A673 (cell line): Measurements from ENCODE around the gene PDCD1. TPM values are rescaled to one million over a fixed set of nuclear protein-coding genes. Genes with fewer than 3 reads are reported as not detected.

ENCODE experiments used
- BruUV-seq: library from RNA; stranded (reverse); fragments of 400-500 nt; replicated peaks from 2 replicates; lab custom pipeline; 2021; lab: Mats Ljungman, UMichigan
- CTCF ChIA-PET: fragments of 300-600 bp; sonication (Branson Sonifier 250); formaldehyde crosslinking; loops from one replicate; lab custom pipeline; 2022; ENCODE audit warnings: antibody characterized with exemption; lab: Charles Lee
- POLR2A ChIA-PET: fragments of 300-600 bp; sonication (Branson Sonifier 250); formaldehyde crosslinking; loops from one replicate; lab custom pipeline; 2022; ENCODE audit warnings: antibody characterized with exemption; ENCODE audit not compliant: low non-redundant PET; lab: Charles Lee
- DNase-seq: peaks from one replicate; pipeline ENCODE4 v3.0.0-alpha.2; 2015; ENCODE audit warnings: low spot score
- H3K27ac ChIP-seq: fragments of 200-600 bp; sonication (generic); 2 replicates; pipeline ENCODE4 v1.5.1; 2016; ENCODE audit warnings: mixed run types, low read depth, mild to moderate bottlenecking, mixed read lengths, antibody characterized with exemption, low read length; ENCODE audit not compliant: poor library complexity, severe bottlenecking
- H3K27me3 ChIP-seq: fragments of 200-600 bp; sonication (generic); replicated peaks from 2 replicates; pipeline ENCODE4 v1.6.1; 2017; ENCODE audit warnings: mixed run types, low read depth, mild to moderate bottlenecking, mixed read lengths, antibody characterized with exemption, low read length; ENCODE audit not compliant: insufficient read depth, poor library complexity
- H3K36me3 ChIP-seq: fragments of 200-600 bp; sonication (generic); 2 replicates; pipeline ENCODE4 v1.6.1; 2016; ENCODE audit warnings: mixed run types, mild to moderate bottlenecking, mixed read lengths, antibody characterized with exemption, low read length; ENCODE audit not compliant: insufficient read depth, poor library complexity, severe bottlenecking
- H3K4me1 ChIP-seq: fragments of 200-600 bp; sonication (generic); 2 replicates; pipeline ENCODE4 v1.6.1; 2017; ENCODE audit warnings: mixed run types, mild to moderate bottlenecking, mixed read lengths, antibody characterized with exemption, low read length; ENCODE audit not compliant: insufficient read depth, poor library complexity, severe bottlenecking
- H3K4me3 ChIP-seq: fragments of 200-600 bp; sonication (generic); 2 replicates; pipeline ENCODE4 v1.5.1; 2016; ENCODE audit warnings: low read depth, mixed run types, mild to moderate bottlenecking, mixed read lengths, low read length; ENCODE audit not compliant: poor library complexity, severe bottlenecking
- H3K9me3 ChIP-seq: fragments of 200-600 bp; sonication (generic); 2 replicates; pipeline ENCODE4 v1.6.1; 2016; ENCODE audit warnings: mixed run types, low read depth, mild to moderate bottlenecking, mixed read lengths, antibody characterized with exemption, low read length; ENCODE audit not compliant: poor library complexity, severe bottlenecking
- EZH2 ChIP-seq: fragments of 200-600 bp; sonication (generic); IDR thresholded peaks from 2 replicates; pipeline ENCODE4 v1.6.1; 2017; ENCODE audit warnings: borderline replicate concordance, low read depth, mild to moderate bottlenecking, mixed read lengths, antibody characterized with exemption, low read length; ENCODE audit not compliant: poor library complexity, severe bottlenecking
- intact Hi-C: fragments of 100-400 bp; cut with micrococcal nuclease; formaldehyde crosslinking; loops from one replicate; pipeline ENCODE4 v1.10.0; 2022; ENCODE audit not compliant: unreplicated experiment
- total RNA-seq: library from RNA; stranded (reverse); gene quantifications from 2 replicates; pipeline ENCODE4 v1.2.3, GENCODE V29; 2021
- TF ChIP-seq, protein P1 (sequence below): fragments of 300-800, 200-600 bp; sonication (generic); conservative IDR thresholded peaks from 2 replicates; pipeline ENCODE4 v1.5.1; 2017; ENCODE audit warnings: low read depth, mild to moderate bottlenecking, antibody characterized with exemption, low read length, moderate library complexity, mixed read lengths

PDCD1 gene
- total RNA-seq, 1 experiment from 2014 or later: 0.34 TPM

DNA sequence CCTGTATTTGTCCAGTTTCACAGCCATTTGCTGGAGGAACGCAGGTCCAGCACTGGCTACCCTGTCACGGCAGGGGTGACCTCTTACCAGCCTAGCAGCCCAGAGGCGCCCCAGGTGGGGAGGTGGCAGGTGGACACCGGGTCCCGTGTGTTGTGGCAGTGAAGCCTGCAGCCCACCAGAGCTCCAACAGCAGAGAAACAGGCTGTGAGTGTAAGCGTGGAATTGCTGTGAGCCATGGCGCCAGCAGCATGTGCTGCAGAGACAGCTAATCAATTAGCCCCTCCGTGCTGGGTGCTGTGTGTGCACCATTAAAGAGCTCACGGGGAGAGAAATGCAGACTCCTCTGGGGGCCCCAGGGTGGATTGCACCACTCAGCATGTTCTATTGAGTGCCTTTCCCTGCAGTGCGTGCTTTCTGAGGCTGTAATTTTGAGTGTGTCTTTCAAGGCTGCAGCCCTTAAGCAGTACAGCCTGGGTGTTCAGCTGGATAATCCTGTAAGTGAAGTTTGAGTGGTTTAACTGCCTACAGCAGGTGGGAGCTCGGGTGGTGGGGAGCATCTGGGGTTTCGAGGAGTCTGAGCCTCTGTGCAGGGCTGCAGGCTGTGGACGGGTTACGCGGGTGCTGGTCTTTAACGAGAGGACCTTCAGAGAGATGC is 26.7 kb upstream of the PDCD1 start:
- ChIA-PET CTCF (no interaction called here), POLR2A (no interaction called here)
- intact Hi-C loops: loop anchor here (10.0 kb wide), 1 partner anchor 181 kb away; the partner anchor contains the start of gene ING5

DNA sequence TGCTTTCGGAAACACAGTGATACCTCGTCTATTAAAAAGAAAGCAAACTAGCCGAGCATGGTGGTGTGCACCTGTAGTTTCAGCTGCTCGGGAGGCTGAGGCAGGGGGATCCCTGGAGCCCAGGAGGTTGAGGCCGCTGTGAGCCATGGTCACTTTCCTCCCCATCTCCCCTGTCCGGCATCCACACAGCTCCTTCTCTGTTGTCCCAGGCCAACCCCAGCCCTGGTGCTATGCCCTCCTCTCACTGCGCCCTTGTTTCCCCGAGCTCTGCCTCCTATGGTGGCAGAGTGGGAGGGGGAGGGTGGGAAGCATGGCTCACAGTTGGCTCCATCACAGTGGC is 26.2 kb upstream of the PDCD1 start:
- CTCF ChIA-PET: no interaction called here
- POLR2A ChIA-PET: no interaction called here

More for the DNA sequence above, 26.7 kb upstream of the PDCD1 start:
- peaks cover 4% of the 10 kb centered on the region for H3K36me3 ChIP-seq
- peak overlapping the region; percentile 95 for H3K27ac ChIP-seq
- no peak for TF ChIP-seq EZH2
- TF ChIP-seq, protein P1, sequence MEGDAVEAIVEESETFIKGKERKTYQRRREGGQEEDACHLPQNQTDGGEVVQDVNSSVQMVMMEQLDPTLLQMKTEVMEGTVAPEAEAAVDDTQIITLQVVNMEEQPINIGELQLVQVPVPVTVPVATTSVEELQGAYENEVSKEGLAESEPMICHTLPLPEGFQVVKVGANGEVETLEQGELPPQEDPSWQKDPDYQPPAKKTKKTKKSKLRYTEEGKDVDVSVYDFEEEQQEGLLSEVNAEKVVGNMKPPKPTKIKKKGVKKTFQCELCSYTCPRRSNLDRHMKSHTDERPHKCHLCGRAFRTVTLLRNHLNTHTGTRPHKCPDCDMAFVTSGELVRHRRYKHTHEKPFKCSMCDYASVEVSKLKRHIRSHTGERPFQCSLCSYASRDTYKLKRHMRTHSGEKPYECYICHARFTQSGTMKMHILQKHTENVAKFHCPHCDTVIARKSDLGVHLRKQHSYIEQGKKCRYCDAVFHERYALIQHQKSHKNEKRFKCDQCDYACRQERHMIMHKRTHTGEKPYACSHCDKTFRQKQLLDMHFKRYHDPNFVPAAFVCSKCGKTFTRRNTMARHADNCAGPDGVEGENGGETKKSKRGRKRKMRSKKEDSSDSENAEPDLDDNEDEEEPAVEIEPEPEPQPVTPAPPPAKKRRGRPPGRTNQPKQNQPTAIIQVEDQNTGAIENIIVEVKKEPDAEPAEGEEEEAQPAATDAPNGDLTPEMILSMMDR: no peak
- BruUV-seq: no TSS peak
- H3K4me3 ChIP-seq: peak overlapping the region; percentile 16
- H3K27me3 ChIP-seq: no peaks in the 10 kb centered on the region
- peak; percentile 71 for DNase-seq
- H3K4me1 ChIP-seq: peaks cover 50% of the 10 kb centered on the region
- H3K9me3 ChIP-seq: peaks cover 7% of the 10 kb centered on the region

DNA sequence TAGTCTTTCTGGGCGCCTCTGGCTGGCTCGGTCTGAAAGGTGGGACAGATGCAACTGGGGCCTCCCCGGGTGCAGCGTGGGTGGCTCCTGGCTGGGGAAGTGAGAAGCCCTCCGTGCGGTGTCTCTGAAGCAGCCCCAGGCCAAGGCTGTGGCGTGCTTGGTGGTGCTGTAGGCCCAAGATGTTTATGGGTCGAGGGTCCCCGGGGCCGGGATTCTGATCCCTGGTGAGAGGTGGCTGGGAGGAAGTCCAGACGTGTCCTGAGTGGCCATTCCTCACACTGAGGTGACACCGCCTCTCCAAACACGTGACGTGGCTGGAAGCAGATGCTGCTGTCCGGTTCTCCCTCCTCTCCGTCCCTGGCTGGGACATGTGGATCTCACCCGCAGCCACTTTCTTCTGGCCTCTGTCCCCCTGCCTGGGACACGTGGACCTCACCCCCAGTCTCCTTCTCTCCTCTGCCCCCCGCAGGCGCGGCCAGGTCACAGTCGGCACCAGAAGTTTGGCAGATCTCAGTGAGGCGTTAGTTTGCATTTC is 23.5 kb upstream of the PDCD1 start:
- ChIA-PET CTCF (no interaction called here), POLR2A (no interaction called here)
- H3K36me3 ChIP-seq: peaks cover 4% of the 10 kb centered on the region
- peak overlapping the region; percentile 95 for H3K27ac ChIP-seq
- peak; percentile 54 for DNase-seq
- no peaks in the 10 kb centered on the region for H3K27me3 ChIP-seq
- no peaks in the 10 kb centered on the region for H3K9me3 ChIP-seq
- intact Hi-C loops: loop anchor here (5.0 to 10.0 kb wide), 2 partner anchors 177 to 525 kb away; partner anchors contain the start of genes FARP2 and ING5
- peaks cover 53% of the 10 kb centered on the region for H3K4me1 ChIP-seq
- no TSS peak for BruUV-seq
- peak overlapping the region; percentile 66 for H3K4me3 ChIP-seq
- TF ChIP-seq, protein P1: no peak
- TF ChIP-seq EZH2: no peak

More for the DNA sequence above, 26.2 kb upstream of the PDCD1 start:
- Histone ChIP-seq H3K9me3 (peaks cover 7% of the 10 kb centered on the region), H3K27ac (peak overlapping the region; percentile 95), H3K4me3 (no peak overlapping the region), H3K27me3 (no peaks in the 10 kb centered on the region), H3K36me3 (peaks cover 4% of the 10 kb centered on the region), H3K4me1 (peaks cover 53% of the 10 kb centered on the region)
- no peak for TF ChIP-seq EZH2
- TF ChIP-seq, protein P1: no peak
- no peak for DNase-seq
- intact Hi-C loops: loop anchor here (5.0 to 10.0 kb wide), 2 partner anchors 180 to 528 kb away; partner anchors contain the start of genes FARP2 and ING5
- BruUV-seq: no TSS peak
